Hippocampal formation (tissue), 2 donors: ENCODE measurements around the gene GRID2.
"Not testable (repeated sequence)": the region's sequence is repeated elsewhere in the genome, so short reads cannot be mapped to it uniquely, and the experiment has no call there.

Source experiments
- DNase-seq, 2 donors: peaks; one replicate each; lab custom pipeline; 2025; lab: John Stamatoyannopoulos, UW

Gene GRID2

DNA sequence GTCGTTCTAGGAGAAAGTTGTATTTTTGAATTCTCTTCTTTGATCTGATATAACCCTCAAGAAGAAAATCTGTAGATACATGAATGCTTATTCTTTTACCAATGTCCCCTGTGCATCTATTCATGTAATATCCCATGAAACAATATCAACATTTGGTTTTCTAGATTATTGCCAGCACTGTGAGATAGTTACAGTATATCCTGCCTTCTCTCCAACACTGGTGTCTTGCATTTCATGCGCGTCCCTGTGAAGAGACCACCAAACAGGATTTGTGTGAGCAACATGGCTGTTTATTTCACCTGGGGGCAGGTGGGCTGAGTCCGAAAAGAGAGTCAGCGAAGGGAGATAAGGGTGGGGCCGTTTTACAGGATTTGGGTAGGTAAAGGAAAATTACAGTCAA lies 135.0 kb downstream of the GRID2 start:
- DNase-seq = not testable (repeated sequence)

DNA sequence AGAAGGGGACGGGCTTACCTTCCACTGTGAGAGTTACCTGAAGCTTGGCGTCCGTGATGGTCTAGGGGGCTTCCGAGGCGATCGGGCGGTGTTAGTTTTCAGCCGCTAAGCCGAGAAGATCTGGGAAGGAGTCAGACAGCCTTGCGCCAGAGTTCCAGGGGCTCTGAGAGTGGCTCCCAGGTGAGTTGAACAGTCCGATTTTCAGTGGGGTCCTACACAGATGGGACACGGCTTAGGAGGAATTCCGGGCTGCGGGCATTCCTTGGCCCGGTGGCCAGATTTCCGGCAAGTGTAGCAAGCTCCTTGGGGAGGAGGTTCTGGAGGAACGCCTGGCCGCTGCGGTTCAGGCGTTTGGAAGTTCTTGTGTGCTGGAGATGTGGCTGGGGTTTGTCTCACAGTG lies 138.4 kb downstream of the GRID2 start:
- DNase-seq = not testable (repeated sequence)

DNA sequence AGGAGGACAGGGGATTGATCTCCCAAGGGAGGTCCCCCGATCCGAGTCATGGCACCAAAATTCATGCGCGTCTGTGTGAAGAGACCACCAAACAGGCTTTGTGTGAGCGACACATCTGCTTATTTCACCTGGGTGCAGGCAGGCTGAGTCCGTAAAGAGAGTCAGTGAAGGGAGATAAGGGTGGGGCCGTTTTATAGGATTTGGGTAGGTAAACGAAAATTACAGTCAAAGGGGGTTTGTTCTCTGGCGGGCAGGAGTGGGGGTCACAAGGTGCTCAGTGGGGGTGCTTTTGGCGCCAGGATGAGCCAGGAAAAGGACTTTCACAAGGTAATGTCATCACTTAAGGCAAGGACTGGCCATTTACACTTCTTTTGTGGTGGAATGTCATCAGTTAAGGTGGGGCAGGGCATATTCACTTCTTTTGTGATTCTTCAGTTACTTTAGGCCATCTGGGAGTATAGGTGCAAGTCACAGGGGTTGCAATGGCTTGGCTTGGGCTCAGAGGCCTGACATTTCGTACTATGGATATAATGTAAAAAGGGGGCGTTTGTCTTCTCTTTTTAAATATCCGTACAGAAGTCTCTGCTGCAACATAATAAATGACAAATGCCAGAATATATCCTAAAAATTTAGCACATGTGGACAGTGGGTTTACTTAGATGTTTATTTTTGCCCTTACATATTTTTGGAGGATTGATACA lies 140.5 kb downstream of the GRID2 start:
- not testable (repeated sequence) for DNase-seq

- no peak for DNase-seq
These were observed 141.4 kb downstream of the GRID2 start for GRCh38 chr4:92445127-92445526.

- DNase-seq = no peak
These were observed 143.6 kb downstream of the GRID2 start for GRCh38 chr4:92447255-92447905.

- DNase-seq = not testable (repeated sequence)
These were observed 144.4 kb downstream of the GRID2 start for GRCh38 chr4:92448176-92448575.

- DNase-seq = no peak
These were observed 146.9 kb downstream of the GRID2 start for GRCh38 chr4:92450694-92451093.

DNA sequence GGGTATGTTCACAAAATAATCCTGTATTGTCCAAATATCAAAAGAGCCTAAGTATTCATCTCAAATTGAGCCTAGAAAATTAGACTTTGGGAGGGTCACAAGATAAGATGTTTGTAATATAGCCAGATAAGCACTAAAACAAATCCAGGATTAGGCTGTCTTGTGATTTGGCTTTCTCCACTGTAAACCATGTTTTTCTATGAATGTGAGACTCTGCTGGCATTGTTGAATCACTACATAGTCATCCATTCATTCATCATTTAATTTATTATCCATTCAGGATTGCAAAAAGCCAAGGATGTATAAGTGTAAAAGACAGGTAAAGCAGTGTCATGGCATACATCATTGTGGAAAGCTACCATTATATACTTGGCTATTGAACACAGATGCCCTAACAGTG lies 148.0 kb downstream of the GRID2 start:
- DNase-seq = no peak

DNA sequence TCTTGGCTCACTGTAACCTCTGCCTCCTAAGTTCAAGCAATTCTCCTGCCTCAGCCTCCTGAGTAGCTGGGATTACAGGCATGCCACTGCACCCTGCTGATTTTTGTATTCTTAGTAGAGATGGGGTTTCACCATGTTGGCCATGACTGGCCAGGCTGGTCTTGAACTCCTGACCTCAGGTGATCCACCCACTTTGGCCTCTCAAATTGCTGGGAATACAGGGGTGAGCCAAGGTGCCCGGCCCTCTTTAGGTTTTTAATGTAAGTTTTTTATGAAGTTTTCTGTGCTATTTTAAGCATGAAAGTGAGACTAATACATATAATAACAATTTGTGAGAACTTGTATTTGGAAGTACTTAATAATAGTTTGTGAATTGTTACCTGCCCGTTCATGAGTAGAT lies 148.6 kb downstream of the GRID2 start:
- DNase-seq = not testable (repeated sequence)

GRCh38 chr4:92455329-92455839 lies 151.6 kb downstream of the GRID2 start:
- DNase-seq = no peak

DNA sequence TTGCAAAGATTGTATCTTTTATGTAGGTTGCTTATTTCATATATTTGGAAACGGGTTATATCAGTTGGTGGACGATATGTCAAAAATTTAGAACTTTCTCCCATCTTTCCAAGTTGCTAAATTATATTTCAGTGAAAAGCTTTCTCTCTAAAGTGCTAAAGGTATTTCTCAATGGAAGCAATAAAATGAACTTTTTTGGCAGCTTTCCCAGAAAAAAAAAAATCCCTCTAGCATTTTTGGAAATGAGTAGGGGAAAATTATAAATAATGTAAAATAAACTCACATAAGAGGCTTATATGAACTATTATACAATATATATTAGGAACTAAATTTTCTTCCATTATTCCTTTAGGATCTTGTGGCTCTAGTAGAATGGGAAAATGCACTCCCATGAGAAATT lies 152.2 kb downstream of the GRID2 start:
- no peak for DNase-seq

DNA sequence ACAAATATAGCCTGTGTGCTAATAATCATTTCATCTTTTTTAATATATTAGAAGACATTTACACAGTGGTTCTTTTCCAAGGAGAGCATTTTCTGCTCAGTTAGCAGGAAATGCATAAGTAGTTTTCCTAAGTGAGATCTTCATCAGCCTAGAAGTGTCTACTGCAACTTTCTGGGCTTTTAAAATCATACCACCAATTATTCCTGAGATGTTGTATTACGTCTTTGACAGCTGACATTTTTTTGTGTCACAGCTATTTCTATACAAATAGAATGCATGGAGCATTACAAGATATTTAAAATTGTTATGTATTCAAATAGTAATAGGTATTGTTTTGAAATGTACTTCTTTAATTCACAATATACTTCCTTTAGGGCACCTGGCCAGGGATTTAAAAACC lies 158.0 kb downstream of the GRID2 start:
- no peak for DNase-seq

DNA sequence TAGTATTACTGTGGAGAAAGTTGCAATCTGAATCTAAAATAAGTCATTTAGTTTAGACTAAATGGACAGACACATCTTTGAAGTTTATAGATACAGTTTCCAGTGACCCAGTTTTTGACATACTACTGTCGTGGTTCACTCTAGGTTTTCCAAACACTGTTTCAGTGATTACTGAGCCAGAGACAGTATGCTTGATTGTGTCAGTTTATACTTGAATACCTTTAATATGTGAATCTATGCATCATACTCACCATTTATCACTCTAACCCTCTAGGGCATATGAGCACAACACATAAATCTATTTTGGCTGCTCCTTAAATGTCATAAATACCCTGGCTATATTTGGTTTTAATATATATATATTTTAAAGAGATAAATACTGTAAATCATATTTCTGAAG lies 173.5 kb downstream of the GRID2 start:
- no peak for DNase-seq

- DNase-seq = no peak
These were observed 179.6 kb downstream of the GRID2 start for GRCh38 chr4:92483341-92483740.

- DNase-seq = no peak
These were observed 184.7 kb downstream of the GRID2 start for GRCh38 chr4:92488496-92488895.

- no peak for DNase-seq
These were observed 193.4 kb downstream of the GRID2 start for GRCh38 chr4:92497141-92497540.

DNA sequence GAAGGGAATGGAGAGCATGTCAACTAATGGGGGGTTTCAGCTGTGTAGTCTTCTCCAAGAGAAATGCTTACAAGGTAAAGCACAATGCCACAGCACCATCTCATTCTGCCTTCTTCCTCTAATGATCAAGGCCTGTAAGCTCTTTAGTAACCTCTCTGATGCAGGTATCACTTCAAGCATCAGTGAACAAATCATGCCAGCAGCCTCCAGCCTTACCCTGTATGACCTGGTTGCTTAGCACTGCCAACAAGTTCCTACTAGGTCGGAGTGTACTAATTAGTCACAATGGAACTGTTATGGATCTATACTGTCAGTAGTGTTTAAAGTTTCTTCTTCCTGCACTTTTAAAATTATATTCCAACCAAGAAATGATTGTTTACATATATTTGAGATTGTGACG lies 197.7 kb downstream of the GRID2 start:
- no peak for DNase-seq

GRCh38 chr4:92506933-92507332 lies 203.2 kb downstream of the GRID2 start:
- DNase-seq = no peak

DNA sequence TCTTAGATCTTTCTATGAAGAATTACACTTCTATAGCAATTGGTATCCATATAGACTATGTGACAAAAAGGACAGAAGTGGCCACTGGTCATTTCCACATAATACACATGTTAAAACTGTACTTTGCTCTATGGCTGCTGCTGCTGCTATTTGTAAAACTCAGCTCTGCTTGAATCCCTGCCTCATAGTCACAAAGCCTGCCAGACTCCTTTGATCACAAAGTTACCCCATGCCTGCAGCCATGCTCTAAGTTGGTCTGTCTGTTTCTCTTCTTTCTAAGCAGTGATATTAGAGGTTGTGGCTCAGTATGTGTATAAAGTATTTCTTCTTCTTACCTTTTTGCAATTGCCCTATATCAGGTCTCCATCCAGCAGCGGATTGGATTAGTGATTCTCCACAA lies 210.9 kb downstream of the GRID2 start:
- DNase-seq = no peak

DNA sequence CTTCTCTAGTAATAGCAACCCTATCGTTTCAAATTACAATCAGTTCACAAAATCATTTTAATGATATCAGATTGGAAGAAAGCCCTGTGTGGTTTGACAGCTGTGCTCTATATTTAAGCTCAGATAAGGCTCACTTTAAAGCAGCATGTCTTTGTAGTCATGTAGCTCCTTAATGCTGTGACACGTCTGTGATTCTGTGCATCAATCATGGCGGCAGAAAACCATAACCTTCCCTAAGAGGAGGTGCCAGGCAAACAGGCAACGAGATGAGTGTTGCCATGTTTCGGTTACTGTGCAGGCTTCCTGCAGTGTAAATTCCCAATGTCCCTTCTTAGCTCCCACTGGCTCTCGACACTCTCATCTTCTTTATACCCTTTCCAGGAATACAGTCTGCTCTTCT lies 212.7 kb downstream of the GRID2 start:
- DNase-seq = no peak

- no peak for DNase-seq
These were observed 216.0 kb downstream of the GRID2 start for GRCh38 chr4:92519727-92520126.

- DNase-seq = no peak
These were observed 216.8 kb downstream of the GRID2 start for GRCh38 chr4:92520563-92520962.

GRCh38 chr4:92521941-92522340 lies 218.2 kb downstream of the GRID2 start:
- no peak for DNase-seq

DNA sequence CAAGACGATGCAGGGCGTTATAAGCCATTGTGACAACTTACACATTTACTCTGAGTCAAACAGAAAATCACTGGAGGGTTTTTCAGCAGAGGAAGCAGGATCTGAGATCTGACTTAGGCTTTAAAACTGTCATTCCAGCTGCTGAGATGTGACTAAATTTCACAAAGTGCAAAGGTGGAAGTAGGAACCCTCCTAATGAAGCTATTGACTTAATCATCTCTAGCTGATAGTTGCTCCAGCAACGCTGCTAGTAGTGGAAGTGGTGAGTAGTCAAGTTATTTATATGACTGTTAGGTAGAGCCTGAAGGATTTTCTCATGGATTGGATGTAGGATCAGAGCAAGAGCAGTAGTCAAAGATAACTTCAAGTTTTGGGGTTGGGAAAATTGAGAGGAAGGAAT lies 218.6 kb downstream of the GRID2 start:
- DNase-seq = no peak
